H54 (cell line): ENCODE results near the gene MAPK10.
A peak's percentile ranks its signal among the peaks of the same experiment; 100 is the strongest.

Experiments used
- DNase-seq: peaks from one replicate; pipeline ENCODE4 v3.0.0; 2011; ENCODE audit warnings: low spot score, mixed read lengths; ENCODE audit not compliant: insufficient read length
- FAIRE-seq: peaks from 3 replicates; lab custom pipeline; 2011; peaks lifted over from hg19 to GRCh38; lab: Jason Lieb, UNC
- POLR2A ChIP-seq: IDR thresholded peaks from 2 replicates; pipeline ENCODE4 v1.6.1; 2011; ENCODE audit warnings: low read depth, mild to moderate bottlenecking, low read length

MAPK10 gene

DNA sequence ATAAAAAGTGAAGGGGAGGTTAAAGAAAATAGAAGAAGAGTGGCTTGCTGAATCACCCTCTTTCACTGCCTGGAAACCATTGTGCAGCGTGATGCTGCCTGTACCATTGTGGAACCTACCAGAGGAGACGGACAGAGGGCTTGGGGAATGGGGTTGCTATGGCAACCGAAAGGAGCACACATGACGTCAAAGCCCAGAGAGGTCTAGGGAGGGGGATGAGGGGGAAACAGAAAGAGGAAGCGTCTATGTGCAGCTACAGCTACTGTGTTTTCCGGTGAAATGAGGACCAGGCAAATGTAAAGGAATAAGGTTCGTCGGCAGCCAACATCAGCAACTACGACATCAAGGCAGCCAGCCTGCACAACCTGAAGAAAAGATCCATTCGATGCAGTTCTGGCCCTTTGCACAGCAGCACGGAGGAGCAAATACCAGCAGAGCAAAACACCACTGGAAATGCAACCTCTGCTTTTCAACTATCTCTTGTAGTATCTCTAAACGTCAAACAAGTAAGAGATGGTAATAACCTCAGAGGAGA, at the start of gene MAPK10:
TSS of gene MAPK10 (minus strand) at position 110 of the 535 bp plus-strand sequence.
- TF ChIP-seq POLR2A = no peak
- no peak for FAIRE-seq
- DNase-seq = peak; percentile 3

- no peak for TF ChIP-seq POLR2A
- DNase-seq (no peak), FAIRE-seq (no peak)
These were observed 43.7 kb upstream of the MAPK10 start for GRCh38 chr4:86403575-86403974.

DNA sequence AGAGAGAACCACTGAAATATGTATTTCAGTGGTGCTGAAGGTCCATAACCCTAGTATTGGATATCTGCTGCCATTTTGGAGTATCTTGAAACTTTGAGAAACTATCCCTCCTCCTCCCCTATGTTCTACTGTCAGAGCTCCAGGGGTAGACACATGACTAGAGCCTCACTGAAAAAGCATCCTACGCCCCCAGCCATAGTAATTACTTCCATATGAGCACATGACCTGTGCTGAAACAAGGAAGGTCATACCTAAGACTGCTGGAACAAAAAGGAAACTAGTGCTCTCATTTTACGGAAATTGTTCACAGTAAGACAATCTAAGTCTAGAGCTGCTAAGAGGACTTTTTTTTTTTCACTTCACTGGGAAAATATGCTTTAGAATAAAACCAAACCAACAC, 42.0 kb upstream of the MAPK10 start:
- no peak for DNase-seq
- no peak for FAIRE-seq
- no peak for TF ChIP-seq POLR2A

GRCh38 chr4:86400216-86400615, 40.4 kb upstream of the MAPK10 start:
- no peak for DNase-seq

GRCh38 chr4:86398187-86398586, 38.3 kb upstream of the MAPK10 start:
- no peak for FAIRE-seq
- no peak for TF ChIP-seq POLR2A
- no peak for DNase-seq

More at GRCh38 chr4:86400216-86400615, 40.4 kb upstream of the MAPK10 start:
- TF ChIP-seq POLR2A = no peak
- no peak for FAIRE-seq

GRCh38 chr4:86393749-86394148, 33.9 kb upstream of the MAPK10 start:
- no peak for FAIRE-seq
- no peak for TF ChIP-seq POLR2A

DNA sequence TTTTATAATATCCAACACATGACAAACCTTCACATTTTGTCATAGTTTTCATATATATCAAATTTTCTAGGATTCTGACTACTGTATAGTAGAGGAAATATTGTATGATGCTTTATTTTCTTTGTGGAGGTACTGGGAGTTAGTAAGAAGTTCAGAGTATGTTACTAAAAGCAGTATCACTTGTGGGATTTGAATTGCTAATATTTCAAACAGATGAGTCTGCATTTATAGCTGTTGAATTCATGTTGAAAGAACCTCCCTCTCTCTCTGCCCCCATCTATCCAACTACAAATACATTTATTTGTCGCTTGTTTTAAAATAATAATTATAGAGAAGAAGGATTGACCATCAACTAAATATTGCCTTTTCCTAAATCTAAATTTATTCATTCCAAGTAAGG, 29.8 kb upstream of the MAPK10 start:
- DNase-seq = no peak
- no peak for TF ChIP-seq POLR2A
- FAIRE-seq = no peak

More at GRCh38 chr4:86393749-86394148, 33.9 kb upstream of the MAPK10 start:
- DNase-seq = no peak

- DNase-seq = no peak
- FAIRE-seq = no peak
- no peak for TF ChIP-seq POLR2A
These were observed 28.4 kb upstream of the MAPK10 start for GRCh38 chr4:86388252-86388651.

- DNase-seq = no peak
These were observed 27.1 kb upstream of the MAPK10 start for GRCh38 chr4:86386817-86387415.

DNA sequence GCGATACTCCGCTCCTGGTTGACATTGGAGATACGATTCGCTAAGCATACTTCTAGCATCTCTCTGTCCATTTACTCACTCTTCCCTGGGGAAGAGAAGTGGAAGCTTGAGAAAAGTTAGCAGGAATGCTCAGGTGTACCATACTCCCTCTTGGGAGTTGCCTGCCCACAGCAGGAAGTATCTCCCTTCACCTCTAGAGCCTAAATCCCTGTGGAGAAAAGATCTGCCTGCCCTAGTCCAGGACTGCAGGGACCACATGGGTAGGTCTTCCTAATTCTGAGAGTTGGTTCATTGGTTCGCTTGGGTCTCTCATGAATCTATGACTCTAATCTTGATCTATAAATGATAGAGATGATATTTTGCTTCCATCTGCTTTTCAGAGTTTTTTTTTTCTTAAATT, 26.3 kb upstream of the MAPK10 start:
- FAIRE-seq (no peak), DNase-seq (no peak)
- TF ChIP-seq POLR2A = no peak

More at GRCh38 chr4:86386817-86387415, 27.1 kb upstream of the MAPK10 start:
- FAIRE-seq = no peak
- TF ChIP-seq POLR2A = no peak

GRCh38 chr4:86381431-86381830, 21.6 kb upstream of the MAPK10 start:
- FAIRE-seq (no peak), DNase-seq (no peak)
- TF ChIP-seq POLR2A = no peak

GRCh38 chr4:86380181-86380724, 20.4 kb upstream of the MAPK10 start:
- no peak for TF ChIP-seq POLR2A
- DNase-seq = no peak
- FAIRE-seq = no peak

DNA sequence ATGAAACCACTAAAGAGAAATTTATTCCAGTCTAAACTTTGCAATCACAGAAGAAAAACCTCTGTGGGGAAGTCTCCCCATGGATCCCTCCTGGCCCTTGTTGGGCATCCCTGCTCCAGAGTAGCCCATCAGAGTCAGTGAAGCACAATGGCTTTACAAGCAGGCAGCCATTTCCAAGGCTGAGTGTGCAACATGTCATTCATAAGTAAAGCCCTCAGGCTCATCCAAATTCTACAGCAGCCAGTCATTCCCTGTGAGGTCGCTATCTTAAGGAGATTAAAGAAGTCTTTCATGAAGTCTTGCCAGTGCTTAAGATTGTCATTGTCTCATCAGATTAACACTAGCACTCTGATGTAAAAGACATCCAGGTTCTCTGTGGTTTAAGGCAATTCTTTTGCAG, 17.0 kb upstream of the MAPK10 start:
- FAIRE-seq (no peak), DNase-seq (no peak)
- TF ChIP-seq POLR2A = no peak

GRCh38 chr4:86368433-86368832, 8.6 kb upstream of the MAPK10 start:
- no peak for DNase-seq
- no peak for FAIRE-seq
- no peak for TF ChIP-seq POLR2A

DNA sequence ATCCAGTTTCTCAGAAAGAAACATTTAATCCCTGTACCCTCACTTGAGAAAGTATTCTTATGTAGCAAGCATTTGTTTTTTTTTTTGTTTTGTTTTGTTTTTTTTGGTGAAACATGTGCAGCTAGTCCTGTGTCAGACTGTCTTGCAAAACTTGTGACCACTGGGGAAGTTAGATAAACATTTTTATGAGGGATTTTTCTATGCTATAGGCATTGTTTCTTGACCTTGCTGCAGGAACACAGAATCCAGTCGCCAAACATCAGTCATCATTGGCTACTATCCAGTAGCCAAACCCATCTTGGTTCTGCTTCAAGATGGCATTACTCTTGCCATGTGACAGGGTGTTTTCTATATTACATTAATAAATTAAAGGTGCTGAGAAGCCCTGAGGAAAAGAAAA, 7.7 kb upstream of the MAPK10 start:
- TF ChIP-seq POLR2A = no peak
- DNase-seq = no peak
- FAIRE-seq = no peak
